ENCODE results near the gene NPEPPS. TPM values are rescaled to one million over a fixed set of nuclear protein-coding genes. Genes with fewer than 3 reads are reported as not detected.

Gene NPEPPS
- total RNA-seq, 1 donor from 2014 or later: 150 TPM

- H3K9me3 Mint-ChIP-seq: no peaks in the 10 kb centered on the region
- no peak for TF ChIP-seq CTCF (conservative IDR thresholded peaks at IDR 0.05)
- H3K4me3 Mint-ChIP-seq: no peak overlapping the region
- no peak overlapping the region for H3K27ac Mint-ChIP-seq
- H3K27me3 Mint-ChIP-seq: no peaks in the 10 kb centered on the region
- no peak for DNase-seq (ENCODE audit: extremely low spot score, unreplicated experiment)
- peaks cover 4% of the 10 kb centered on the region for H3K4me1 Mint-ChIP-seq (ENCODE audit: unreplicated experiment)
- H3K36me3 Mint-ChIP-seq: peaks cover 10% of the 10 kb centered on the region
Measured at GRCh38 chr17:47630614-47631013, 99.7 kb downstream of the NPEPPS start.

GRCh38 chr17:47632991-47633390 lies 102.1 kb downstream of the NPEPPS start:
- peak overlapping the region; percentile 36 for H3K27ac Mint-ChIP-seq
- no peak overlapping the region for H3K4me3 Mint-ChIP-seq
- no peaks in the 10 kb centered on the region for H3K9me3 Mint-ChIP-seq
- TF ChIP-seq CTCF (conservative IDR thresholded peaks at IDR 0.05): no peak
- DNase-seq (ENCODE audit: extremely low spot score, unreplicated experiment): no peak
- peaks cover 4% of the 10 kb centered on the region for H3K4me1 Mint-ChIP-seq (ENCODE audit: unreplicated experiment)
- no peaks in the 10 kb centered on the region for H3K27me3 Mint-ChIP-seq
- peaks cover 9% of the 10 kb centered on the region for H3K36me3 Mint-ChIP-seq

- Mint-ChIP-seq H3K4me3 (no peak overlapping the region), H3K36me3 (peaks cover 9% of the 10 kb centered on the region), H3K27ac (no peak overlapping the region), H3K9me3 (no peaks in the 10 kb centered on the region), H3K27me3 (no peaks in the 10 kb centered on the region), H3K4me1 (ENCODE audit: unreplicated experiment) (peaks cover 4% of the 10 kb centered on the region)
- no peak for DNase-seq (ENCODE audit: extremely low spot score, unreplicated experiment)
- no peak for TF ChIP-seq CTCF (conservative IDR thresholded peaks at IDR 0.05)
Measured at GRCh38 chr17:47633996-47634395, 103.1 kb downstream of the NPEPPS start.

GRCh38 chr17:47634870-47635269 lies 104.0 kb downstream of the NPEPPS start:
- no peak overlapping the region for H3K4me3 Mint-ChIP-seq
- H3K27me3 Mint-ChIP-seq: no peaks in the 10 kb centered on the region
- no peak for TF ChIP-seq CTCF (conservative IDR thresholded peaks at IDR 0.05)
- H3K4me1 Mint-ChIP-seq (ENCODE audit: unreplicated experiment): peaks cover 4% of the 10 kb centered on the region
- peaks cover 9% of the 10 kb centered on the region for H3K36me3 Mint-ChIP-seq
- H3K9me3 Mint-ChIP-seq: no peaks in the 10 kb centered on the region
- H3K27ac Mint-ChIP-seq: no peak overlapping the region
- no peak for DNase-seq (ENCODE audit: extremely low spot score, unreplicated experiment)

GRCh38 chr17:47635734-47636133 lies 104.8 kb downstream of the NPEPPS start:
- Mint-ChIP-seq H3K36me3 (peaks cover 9% of the 10 kb centered on the region), H3K4me1 (ENCODE audit: unreplicated experiment) (peaks cover 4% of the 10 kb centered on the region), H3K4me3 (no peak overlapping the region), H3K9me3 (no peaks in the 10 kb centered on the region), H3K27ac (no peak overlapping the region), H3K27me3 (no peaks in the 10 kb centered on the region)
- no peak for DNase-seq (ENCODE audit: extremely low spot score, unreplicated experiment)
- no peak for TF ChIP-seq CTCF (conservative IDR thresholded peaks at IDR 0.05)
